HG02943 (cell line): ENCODE results near the gene HOXA2.

Experiments used
- ATAC-seq: cut with Tn5 transposase; IDR thresholded peaks from one replicate; pipeline ENCODE4 v1.9.1; 2021; ENCODE audit warnings: mild to moderate bottlenecking, low read depth, moderate library complexity; ENCODE audit not compliant: unreplicated experiment

HOXA2 gene

GRCh38 chr7:27141923-27142579, 39.6 kb upstream of the HOXA2 start:
- no peak for ATAC-seq

- no peak for ATAC-seq
Measured at GRCh38 chr7:27141137-27141922, 38.8 kb upstream of the HOXA2 start.

- no peak for ATAC-seq
Measured at GRCh38 chr7:27140126-27140857, 37.8 kb upstream of the HOXA2 start.

- no peak for ATAC-seq
Measured at GRCh38 chr7:27139334-27140125, 37.0 kb upstream of the HOXA2 start.

- no peak for ATAC-seq
Measured at GRCh38 chr7:27138985-27139333, 36.5 kb upstream of the HOXA2 start.

- ATAC-seq = no peak
Measured at GRCh38 chr7:27138472-27138871, 36.0 kb upstream of the HOXA2 start.

GRCh38 chr7:27137640-27138315, 35.3 kb upstream of the HOXA2 start:
- ATAC-seq = no peak

GRCh38 chr7:27134392-27134791, 31.9 kb upstream of the HOXA2 start:
- ATAC-seq = no peak

GRCh38 chr7:27133409-27134231, 31.1 kb upstream of the HOXA2 start:
- ATAC-seq = no peak

- ATAC-seq = no peak
Measured at GRCh38 chr7:27132978-27133377, 30.5 kb upstream of the HOXA2 start.

- ATAC-seq = no peak
Measured at GRCh38 chr7:27132214-27132613, 29.7 kb upstream of the HOXA2 start.

GRCh38 chr7:27131390-27131819, 28.9 kb upstream of the HOXA2 start:
- ATAC-seq = no peak

GRCh38 chr7:27130540-27131389, 28.3 kb upstream of the HOXA2 start, which contains the start of gene HOXA4:
TSS of gene HOXA4 (minus strand) at chr7:27130757. CDS start at chr7:27130733, 24 bp downstream.
- no peak for ATAC-seq

- ATAC-seq = no peak
Measured at GRCh38 chr7:27129729-27130539, 27.5 kb upstream of the HOXA2 start.

GRCh38 chr7:27128776-27129728, 26.6 kb upstream of the HOXA2 start:
- ATAC-seq = no peak

- ATAC-seq = no peak
Measured at GRCh38 chr7:27128034-27128433, 25.6 kb upstream of the HOXA2 start.
